ENCODE results near the gene ADORA2A. TPM values are rescaled to one million over a fixed set of nuclear protein-coding genes. Genes with fewer than 3 reads are reported as not detected.

ADORA2A gene
- total and polyA plus RNA-seq, 2 of the 13 experiments (the other 11 are each of a cell fraction or from before 2014, with no cell fraction given): 3.3 to 5.0 TPM

- TF ChIP-seq ETS1 (CRISPR knock-in tag; IDR thresholded peaks at IDR 0.05) (no peak), HNF4A (CRISPR knock-in tag; IDR thresholded peaks at IDR 0.05) (no peak), ZNF720 (CRISPR knock-in tag; IDR thresholded peaks at IDR 0.05) (no peak), TAF1 (CRISPR knock-in tag; IDR thresholded peaks at IDR 0.05) (no peak), ELF3 (CRISPR knock-in tag; IDR thresholded peaks at IDR 0.05) (no peak), KDM5B (CRISPR knock-in tag; IDR thresholded peaks at IDR 0.05; ENCODE audit: borderline replicate concordance) (no peak), SP4 (CRISPR knock-in tag; IDR thresholded peaks at IDR 0.05) (peak; percentile 25; the same call in 1 of the 2 replicates), ATF5 (CRISPR knock-in tag; IDR thresholded peaks at IDR 0.05; ENCODE audit: low read depth) (no peak), ZBTB7A (CRISPR knock-in tag; IDR thresholded peaks at IDR 0.05) (0 out of 2 replicates have a peak, but pooled peaks have one; percentile 38), SIN3A (IDR thresholded peaks at IDR 0.05; ENCODE audit: borderline replicate concordance, low read depth, low read length) (no peak), ZNF253 (CRISPR knock-in tag; IDR thresholded peaks at IDR 0.05; ENCODE audit: borderline replicate concordance) (no peak), HIVEP1 (CRISPR knock-in tag; IDR thresholded peaks at IDR 0.05) (0 out of 2 replicates have a peak, but pooled peaks have one; percentile 1), ZMAT5 (CRISPR knock-in tag; IDR thresholded peaks at IDR 0.05; ENCODE audit: borderline replicate concordance, low read depth) (no peak), SOX6 (IDR thresholded peaks at IDR 0.05) (no peak), SOX6 (CRISPR knock-in tag; IDR thresholded peaks at IDR 0.05) (peak; percentile 25; the same call in 1 of the 2 replicates), ZMYM4 (CRISPR knock-in tag; IDR thresholded peaks at IDR 0.05) (0 out of 2 replicates have a peak, but pooled peaks have one; percentile 2), LRRFIP1 (CRISPR knock-in tag; conservative IDR thresholded peaks at IDR 0.05) (no peak), CEBPZ (IDR thresholded peaks at IDR 0.05; ENCODE audit: low read length) (no peak), ZBTB39 (CRISPR knock-in tag; IDR thresholded peaks at IDR 0.05) (no peak)
These were observed 5.9 kb upstream of the ADORA2A start (continued) for GRCh38 chr22:24421428-24421931.

Measured in HepG2 (cell line).